BJ (cell line): ENCODE measurements around the gene C1GALT1. TPM values are rescaled to one million over a fixed set of nuclear protein-coding genes. Genes with fewer than 3 reads are reported as not detected.
A peak's percentile ranks its signal among the peaks of the same experiment; 100 is the strongest.

Experiments
- CTCF ChIA-PET: fragments of 350-600 bp; formaldehyde crosslinking; extraction: SDS; loops from one replicate; lab custom pipeline; 2021; ENCODE audit warnings: antibody characterized with exemption, inconsistent platforms; lab: Yijun Ruan, JAX
- POLR2A ChIA-PET: fragments of 300-600 bp; sonication (Branson Sonifier 250); formaldehyde crosslinking; extraction: SDS; loops from one replicate; lab custom pipeline; 2021; ENCODE audit warnings: antibody characterized with exemption; lab: Charles Lee
- DNase-seq: peaks from one replicate; pipeline ENCODE4 v3.0.0-alpha.2; 2011; ENCODE audit warnings: low read depth
- H3K27me3 ChIP-seq: 2 replicates; pipeline ENCODE4 v1.6.0; 2011; ENCODE audit warnings: low read length; ENCODE audit not compliant: control insufficient read depth, insufficient read depth
- H3K36me3 ChIP-seq: 2 replicates; pipeline ENCODE4 v1.5.1; 2011; ENCODE audit warnings: low read length; ENCODE audit not compliant: control insufficient read depth, insufficient read depth
- H3K4me3 ChIP-seq: 2 replicates; pipeline ENCODE4 v1.5.1; 2011; ENCODE audit warnings: low read depth, mild to moderate bottlenecking, control low read depth, low read length
- polyA plus RNA-seq: library from polyadenylated mRNA; depleted of rRNA; stranded (reverse); fragments of >200 nt; gene quantifications from 2 replicates; pipeline ENCODE4 v1.2.3, GENCODE V29; 2011
- TF ChIP-seq, protein P1 (sequence below): IDR thresholded peaks from 2 replicates; pipeline ENCODE4 v1.5.1; 2011; ENCODE audit warnings: low read depth, mild to moderate bottlenecking, control low read depth, inconsistent platforms, low read length, moderate library complexity; ENCODE audit not compliant: insufficient read depth

C1GALT1 gene
- polyA plus RNA-seq, 1 experiment = 7.9 TPM

DNA sequence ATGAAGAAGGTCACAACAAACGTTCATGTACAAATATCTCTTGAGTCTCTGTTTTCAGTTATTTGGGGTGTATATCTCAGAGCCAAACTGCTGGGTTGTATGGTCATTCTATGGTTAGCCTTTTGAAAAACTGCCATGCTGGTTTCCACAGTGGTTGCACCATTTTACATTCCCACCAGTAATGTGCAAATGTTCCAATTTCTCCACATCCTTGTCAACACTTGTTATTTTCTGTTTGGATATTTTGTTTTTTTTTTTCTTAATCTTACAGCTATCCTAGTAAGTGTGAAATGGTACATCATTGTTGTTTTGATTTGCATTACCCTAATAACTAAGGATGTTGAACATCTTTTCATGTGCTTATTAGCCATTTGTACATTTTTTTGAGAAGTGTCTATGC lies 13.0 kb upstream of the C1GALT1 start:
- POLR2A ChIA-PET = no interaction called here
- Histone ChIP-seq H3K4me3 (no peak overlapping the region), H3K36me3 (no peaks in the 10 kb centered on the region), H3K27me3 (no peaks in the 10 kb centered on the region)
- CTCF ChIA-PET = no interaction called here
- DNase-seq = no peak
- TF ChIP-seq, protein P1, sequence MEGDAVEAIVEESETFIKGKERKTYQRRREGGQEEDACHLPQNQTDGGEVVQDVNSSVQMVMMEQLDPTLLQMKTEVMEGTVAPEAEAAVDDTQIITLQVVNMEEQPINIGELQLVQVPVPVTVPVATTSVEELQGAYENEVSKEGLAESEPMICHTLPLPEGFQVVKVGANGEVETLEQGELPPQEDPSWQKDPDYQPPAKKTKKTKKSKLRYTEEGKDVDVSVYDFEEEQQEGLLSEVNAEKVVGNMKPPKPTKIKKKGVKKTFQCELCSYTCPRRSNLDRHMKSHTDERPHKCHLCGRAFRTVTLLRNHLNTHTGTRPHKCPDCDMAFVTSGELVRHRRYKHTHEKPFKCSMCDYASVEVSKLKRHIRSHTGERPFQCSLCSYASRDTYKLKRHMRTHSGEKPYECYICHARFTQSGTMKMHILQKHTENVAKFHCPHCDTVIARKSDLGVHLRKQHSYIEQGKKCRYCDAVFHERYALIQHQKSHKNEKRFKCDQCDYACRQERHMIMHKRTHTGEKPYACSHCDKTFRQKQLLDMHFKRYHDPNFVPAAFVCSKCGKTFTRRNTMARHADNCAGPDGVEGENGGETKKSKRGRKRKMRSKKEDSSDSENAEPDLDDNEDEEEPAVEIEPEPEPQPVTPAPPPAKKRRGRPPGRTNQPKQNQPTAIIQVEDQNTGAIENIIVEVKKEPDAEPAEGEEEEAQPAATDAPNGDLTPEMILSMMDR = no peak

DNA sequence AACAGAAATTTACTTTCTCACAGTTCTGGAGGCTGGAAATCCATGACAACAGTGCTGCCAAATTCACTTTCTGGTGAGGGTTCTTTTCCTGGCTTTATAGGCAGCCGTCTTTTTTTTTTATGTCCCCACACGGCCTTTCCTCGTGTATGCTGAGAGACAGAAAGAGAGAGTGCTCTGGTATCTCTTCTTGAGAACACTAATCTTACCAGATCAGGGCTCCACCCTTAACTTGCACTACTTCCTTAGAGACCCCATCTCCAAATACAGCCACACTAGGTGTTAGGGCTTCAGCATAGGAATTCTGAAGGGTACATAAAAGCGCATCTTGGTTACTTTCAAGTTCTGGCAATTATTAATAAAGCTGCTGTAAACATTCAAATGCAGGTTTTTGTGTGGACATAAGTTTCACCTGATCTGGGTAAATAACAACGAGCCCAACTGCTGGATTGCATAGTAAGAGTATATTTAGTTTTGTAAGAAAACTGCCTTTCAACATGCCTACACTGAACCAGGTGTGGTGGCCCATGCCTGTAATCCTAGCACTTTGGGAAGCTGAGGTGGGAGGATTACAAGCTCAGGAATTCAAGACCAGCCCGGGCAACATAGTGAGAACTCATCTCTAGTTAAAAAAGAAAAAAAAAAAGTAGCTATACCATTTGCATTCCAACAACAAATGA lies 8.2 kb upstream of the C1GALT1 start:
- no peak overlapping the region for H3K4me3 ChIP-seq
- no peaks in the 10 kb centered on the region for H3K27me3 ChIP-seq
- TF ChIP-seq, protein P1 = no peak
- POLR2A ChIA-PET = no interaction called here
- H3K36me3 ChIP-seq = no peaks in the 10 kb centered on the region
- no peak for DNase-seq
- CTCF ChIA-PET = interaction anchor here (0.6 kb wide), 1 partner anchor 91 kb away, joined by 3 read pairs; no protein-coding TSS in a partner anchor

DNA sequence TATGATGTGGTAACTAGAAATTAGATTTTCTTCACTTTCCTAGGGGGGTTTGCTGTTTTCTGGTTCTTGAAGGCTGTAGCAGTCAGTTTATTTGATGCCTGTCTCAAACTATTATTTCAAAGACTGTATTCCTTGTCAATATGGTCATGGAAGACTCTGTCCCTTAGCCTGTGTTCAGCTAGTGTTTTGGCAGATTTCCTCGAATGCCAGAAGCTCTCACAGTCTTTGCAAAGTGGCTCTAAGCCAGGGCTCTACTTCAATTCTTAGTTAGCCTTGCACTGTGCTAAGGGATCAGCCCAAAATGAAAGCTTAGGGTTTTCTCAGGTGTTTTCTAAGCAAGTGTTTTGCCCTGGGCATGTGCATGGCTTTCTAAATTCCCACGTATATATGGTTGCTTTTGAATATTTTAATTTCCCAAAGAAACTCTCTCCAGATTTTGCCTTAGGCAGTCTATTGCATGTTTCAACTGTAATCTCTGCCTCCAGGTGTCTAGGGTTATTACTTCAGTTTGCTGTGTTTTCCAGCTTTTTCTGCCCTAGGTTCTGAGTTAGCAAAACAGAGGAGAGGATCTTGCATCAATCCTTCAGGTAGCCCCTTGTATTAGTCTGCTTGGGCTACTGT lies 7.2 kb upstream of the C1GALT1 start:
- TF ChIP-seq, protein P1 = no peak
- POLR2A ChIA-PET = no interaction called here
- CTCF ChIA-PET = interaction anchor here (0.6 to 1.7 kb wide), 4 partner anchors 8 to 470 kb away, joined by 3 to 5 read pairs (median 4); no protein-coding TSS in a partner anchor
- Histone ChIP-seq H3K27me3 (no peaks in the 10 kb centered on the region), H3K4me3 (no peak overlapping the region), H3K36me3 (no peaks in the 10 kb centered on the region)
- DNase-seq = no peak

DNA sequence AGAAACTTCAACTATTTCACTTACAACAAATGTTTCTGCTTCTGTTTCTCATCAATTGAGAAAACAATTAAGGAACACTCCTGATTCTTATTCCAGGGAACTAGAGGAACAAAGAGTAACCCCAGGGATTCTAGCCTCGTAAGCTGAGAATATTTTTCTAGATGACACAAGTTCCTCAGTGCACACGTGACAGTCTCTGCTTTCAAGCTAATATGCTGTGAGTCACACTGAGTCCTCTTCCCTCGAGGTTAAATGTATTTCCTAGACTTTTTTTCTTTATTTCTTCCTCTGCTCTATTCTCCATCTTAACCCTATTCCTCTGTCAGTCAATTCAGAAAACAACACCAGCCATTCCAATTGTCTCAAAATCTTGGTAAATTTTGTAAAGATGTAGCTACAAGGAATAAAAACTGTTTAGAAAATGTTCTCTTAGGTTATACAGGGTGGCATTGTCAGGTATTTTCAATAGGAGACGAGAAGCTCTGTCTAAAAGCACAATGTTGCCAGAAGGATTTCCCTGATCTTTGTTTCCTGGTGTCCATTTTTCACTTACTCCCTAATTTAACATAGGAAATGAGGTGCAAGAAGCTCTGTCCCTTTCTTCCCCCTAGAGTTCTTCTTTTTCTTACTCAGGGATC lies 5.8 kb upstream of the C1GALT1 start:
- ChIA-PET CTCF (interaction anchor here (0.7 to 1.7 kb wide), 3 partner anchors 9 to 195 kb away, joined by 3 to 5 read pairs (median 4); no protein-coding TSS in a partner anchor), POLR2A (no interaction called here)
- Histone ChIP-seq H3K4me3 (no peak overlapping the region), H3K36me3 (no peaks in the 10 kb centered on the region), H3K27me3 (no peaks in the 10 kb centered on the region)
- TF ChIP-seq, protein P1 = no peak
- DNase-seq = peak; percentile 56

DNA sequence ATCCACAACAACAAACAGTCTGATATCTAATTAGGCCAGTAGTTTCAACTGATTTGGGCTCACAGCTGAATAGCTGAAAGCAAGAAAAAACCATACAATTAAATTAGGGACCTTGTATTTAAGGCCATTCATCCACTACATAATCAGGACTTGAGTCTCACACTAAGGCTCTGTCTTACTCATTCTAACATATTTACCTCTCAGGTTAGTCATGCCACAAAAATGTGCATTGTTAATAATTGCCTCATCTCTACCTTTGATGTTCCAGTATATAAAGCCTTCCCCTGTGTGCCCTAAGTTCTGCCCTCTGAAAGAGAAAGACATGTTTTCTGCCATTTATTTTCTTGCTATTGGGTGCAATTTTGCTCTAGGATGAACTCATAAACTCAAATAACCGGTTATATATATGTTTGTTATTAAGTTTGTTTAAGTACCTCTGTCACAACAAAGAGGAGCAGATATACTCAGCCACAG lies 5.3 kb upstream of the C1GALT1 start:
- Histone ChIP-seq H3K4me3 (no peak overlapping the region), H3K27me3 (no peaks in the 10 kb centered on the region), H3K36me3 (no peaks in the 10 kb centered on the region)
- peak; percentile 39 for DNase-seq
- ChIA-PET POLR2A (no interaction called here), CTCF (no interaction called here)
- TF ChIP-seq, protein P1 = no peak
